ENCODE data around the gene TGDS.

The TGDS gene

DNA sequence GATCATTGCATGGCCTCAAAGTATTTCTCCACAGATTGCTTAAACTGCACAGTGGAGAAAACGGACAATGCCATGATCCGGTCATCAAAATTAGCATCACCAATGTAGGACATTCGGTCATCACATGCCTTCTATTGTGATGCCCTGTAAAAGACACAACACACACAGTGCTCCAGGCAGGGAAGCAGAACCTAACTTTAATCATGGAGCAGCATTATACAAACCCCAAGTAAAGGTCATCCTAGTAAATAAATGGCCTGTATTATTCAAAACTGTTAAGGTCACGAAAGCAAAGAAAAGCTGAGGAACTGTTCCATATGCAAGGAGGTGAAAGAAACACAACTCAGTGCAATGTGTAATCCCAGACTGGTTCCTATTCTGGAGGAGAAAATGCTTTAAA lies 42.2 kb downstream of the TGDS start:
- TF ChIP-seq, protein P1, sequence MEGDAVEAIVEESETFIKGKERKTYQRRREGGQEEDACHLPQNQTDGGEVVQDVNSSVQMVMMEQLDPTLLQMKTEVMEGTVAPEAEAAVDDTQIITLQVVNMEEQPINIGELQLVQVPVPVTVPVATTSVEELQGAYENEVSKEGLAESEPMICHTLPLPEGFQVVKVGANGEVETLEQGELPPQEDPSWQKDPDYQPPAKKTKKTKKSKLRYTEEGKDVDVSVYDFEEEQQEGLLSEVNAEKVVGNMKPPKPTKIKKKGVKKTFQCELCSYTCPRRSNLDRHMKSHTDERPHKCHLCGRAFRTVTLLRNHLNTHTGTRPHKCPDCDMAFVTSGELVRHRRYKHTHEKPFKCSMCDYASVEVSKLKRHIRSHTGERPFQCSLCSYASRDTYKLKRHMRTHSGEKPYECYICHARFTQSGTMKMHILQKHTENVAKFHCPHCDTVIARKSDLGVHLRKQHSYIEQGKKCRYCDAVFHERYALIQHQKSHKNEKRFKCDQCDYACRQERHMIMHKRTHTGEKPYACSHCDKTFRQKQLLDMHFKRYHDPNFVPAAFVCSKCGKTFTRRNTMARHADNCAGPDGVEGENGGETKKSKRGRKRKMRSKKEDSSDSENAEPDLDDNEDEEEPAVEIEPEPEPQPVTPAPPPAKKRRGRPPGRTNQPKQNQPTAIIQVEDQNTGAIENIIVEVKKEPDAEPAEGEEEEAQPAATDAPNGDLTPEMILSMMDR (IDR thresholded peaks at IDR 0.05; ENCODE audit: low read depth, low read length) = no peak
- no peak for DNase-seq
- no peaks in the 10 kb centered on the region for H3K36me3 ChIP-seq
- H3K9me3 ChIP-seq = no peaks in the 10 kb centered on the region
- no peaks in the 10 kb centered on the region for H3K4me1 ChIP-seq
- no peak overlapping the region for H3K4me3 ChIP-seq (ENCODE audit: low read depth, low read length)
- no peaks in the 10 kb centered on the region for H3K27me3 ChIP-seq

DNA sequence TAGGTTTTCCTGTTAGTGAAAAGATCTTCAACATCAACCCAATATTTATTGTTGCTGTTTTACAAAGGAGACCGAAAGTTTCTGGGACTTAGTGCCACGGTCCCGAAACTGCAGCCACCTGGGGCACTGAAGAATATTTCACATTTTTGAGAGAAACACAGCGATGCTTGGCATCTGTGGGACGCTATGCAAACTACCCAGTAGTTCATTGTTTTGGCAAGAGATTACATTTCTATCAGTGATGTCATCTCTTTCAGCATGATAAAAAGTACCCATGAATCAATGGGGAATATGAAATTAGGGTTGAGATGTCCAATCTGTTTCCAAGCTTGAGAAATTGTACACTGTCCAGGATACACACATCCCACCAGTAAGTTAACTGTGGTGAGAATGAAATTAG lies 43.9 kb downstream of the TGDS start:
- Histone ChIP-seq H3K4me3 (ENCODE audit: low read depth, low read length) (no peak overlapping the region), H3K27me3 (no peaks in the 10 kb centered on the region), H3K4me1 (no peaks in the 10 kb centered on the region), H3K36me3 (no peaks in the 10 kb centered on the region), H3K9me3 (no peaks in the 10 kb centered on the region)
- TF ChIP-seq, protein P1 (IDR thresholded peaks at IDR 0.05; ENCODE audit: low read depth, low read length) = no peak
- DNase-seq = no peak

DNA sequence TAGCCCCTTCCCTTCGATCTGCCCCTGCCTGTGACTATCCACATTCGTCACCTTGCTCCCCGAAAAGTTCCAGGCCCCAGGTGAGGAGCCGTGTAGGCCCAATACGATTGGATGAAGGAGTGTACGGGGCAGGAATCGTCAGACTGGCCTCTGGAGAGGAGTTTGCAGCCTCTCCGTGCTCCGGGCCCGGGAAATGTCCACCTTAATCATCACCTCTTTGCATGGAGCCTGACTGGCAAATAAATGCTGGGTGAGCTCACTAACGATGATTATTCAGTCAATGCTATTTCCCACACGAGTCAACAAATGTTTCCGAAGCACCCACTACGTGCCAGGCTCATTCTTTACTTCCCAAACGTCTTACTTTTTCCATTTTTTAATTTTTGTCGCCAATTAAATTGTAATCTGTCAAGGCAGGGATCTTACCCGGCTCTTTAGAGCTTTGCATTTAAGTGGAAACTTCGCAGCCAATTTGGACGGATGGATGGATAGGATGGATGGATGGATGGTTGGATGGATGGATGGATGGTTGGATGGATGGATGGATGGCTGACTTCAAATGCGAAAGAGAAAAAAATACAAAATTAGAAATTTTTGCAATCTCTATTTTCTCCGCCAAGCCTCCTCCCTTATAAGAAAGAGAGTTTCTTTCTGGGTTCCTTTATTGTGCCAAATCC lies 45.8 kb downstream of the TGDS start:
- DNase-seq = no peak
- Histone ChIP-seq H3K27me3 (no peaks in the 10 kb centered on the region), H3K36me3 (no peaks in the 10 kb centered on the region), H3K4me1 (no peaks in the 10 kb centered on the region), H3K4me3 (ENCODE audit: low read depth, low read length) (peak overlapping the region; percentile 88), H3K9me3 (no peaks in the 10 kb centered on the region)
- TF ChIP-seq, protein P1 (IDR thresholded peaks at IDR 0.05; ENCODE audit: low read depth, low read length) = no peak

DNA sequence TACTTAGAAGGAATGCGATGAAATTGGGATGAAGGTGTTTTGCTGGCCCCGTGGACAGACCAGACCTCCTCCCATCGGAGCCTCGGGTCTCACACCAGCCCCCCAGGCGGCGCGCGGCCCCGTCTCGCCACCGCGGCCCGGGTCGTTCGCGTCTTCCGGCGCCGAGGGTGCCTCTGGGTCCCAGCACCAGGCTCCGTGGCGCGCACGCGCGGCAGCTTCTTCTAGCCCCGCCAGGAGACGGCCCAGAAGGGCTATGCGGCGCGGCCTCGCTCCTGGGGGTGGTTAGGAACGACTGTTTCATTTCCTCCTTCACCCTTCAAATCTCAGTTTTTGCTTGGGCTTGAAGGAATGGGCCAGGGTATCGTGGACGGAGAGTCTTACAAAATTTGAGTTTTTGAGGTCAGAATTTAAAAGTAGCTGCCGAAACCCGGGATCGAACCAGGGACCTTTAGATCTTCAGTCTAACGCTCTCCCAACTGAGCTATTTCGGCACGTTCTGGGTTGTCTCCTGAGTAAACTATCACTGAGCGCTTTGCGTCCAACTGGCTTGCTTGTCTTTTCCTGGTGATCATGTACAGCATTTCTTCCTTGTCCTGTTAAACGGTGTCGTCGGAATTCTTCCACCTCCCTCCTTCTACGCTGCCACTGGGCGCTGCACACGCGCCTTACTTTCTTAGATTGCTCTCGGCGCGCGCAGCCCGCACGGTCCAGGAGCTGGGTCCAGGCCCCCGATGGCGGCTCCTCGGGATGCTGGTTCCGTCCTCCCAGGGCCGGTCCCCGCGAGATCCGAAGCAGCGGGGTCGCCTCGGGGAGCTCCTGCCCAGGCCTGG lies 46.5 kb downstream of the TGDS start:
- no peaks in the 10 kb centered on the region for H3K9me3 ChIP-seq
- DNase-seq = peak; percentile 97
- H3K4me3 ChIP-seq (ENCODE audit: low read depth, low read length) = peak overlapping the region; percentile 88
- no peaks in the 10 kb centered on the region for H3K4me1 ChIP-seq
- H3K27me3 ChIP-seq = no peaks in the 10 kb centered on the region
- no peaks in the 10 kb centered on the region for H3K36me3 ChIP-seq
- TF ChIP-seq, protein P1 (IDR thresholded peaks at IDR 0.05; ENCODE audit: low read depth, low read length) = no peak; the same call in 1 of the 2 replicates

DNA sequence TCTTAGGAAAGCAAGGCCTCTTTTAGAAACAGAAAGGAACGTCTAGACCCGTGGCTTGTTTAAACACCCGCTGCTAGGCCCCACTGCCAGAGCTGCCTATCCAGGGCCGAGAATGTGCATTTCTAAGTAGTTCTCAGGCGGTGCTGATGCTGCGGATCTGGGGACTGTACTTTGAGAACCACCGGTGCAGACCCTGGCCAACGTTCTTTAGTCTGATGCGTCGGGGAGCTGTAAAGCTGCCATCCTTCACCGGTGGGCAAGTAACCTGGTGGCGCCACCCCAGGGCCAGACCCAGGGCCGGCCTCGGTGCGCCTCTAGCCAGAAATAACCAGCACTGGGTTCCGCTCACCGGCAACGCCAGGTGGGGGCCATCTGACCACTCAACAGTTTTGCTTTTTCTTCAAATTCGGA lies 47.1 kb downstream of the TGDS start:
- no peak for DNase-seq
- no peaks in the 10 kb centered on the region for H3K4me1 ChIP-seq
- no peaks in the 10 kb centered on the region for H3K36me3 ChIP-seq
- no peaks in the 10 kb centered on the region for H3K27me3 ChIP-seq
- peak overlapping the region; percentile 88 for H3K4me3 ChIP-seq (ENCODE audit: low read depth, low read length)
- TF ChIP-seq, protein P1 (IDR thresholded peaks at IDR 0.05; ENCODE audit: low read depth, low read length) = peak; percentile 20; the same call in 1 of the 2 replicates
- H3K9me3 ChIP-seq = no peaks in the 10 kb centered on the region

DNA sequence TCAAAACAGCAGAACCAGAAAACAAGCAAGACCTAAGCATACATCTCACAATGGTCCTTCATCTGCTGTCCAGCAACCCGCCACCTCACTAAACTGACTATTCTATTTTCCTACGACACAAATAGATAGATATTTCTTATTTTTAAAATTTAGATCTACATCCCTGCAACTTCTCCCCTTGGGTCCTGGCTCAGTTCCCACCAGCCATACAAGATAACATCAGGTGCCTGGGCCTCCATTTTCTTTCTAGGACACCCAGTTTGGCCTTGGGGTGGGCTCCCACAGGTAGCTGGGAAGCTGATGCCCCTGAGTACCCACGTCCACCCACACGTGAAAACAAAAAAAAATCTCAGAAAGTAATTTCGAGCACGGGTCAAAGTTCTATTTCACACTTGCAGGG lies 47.6 kb downstream of the TGDS start:
- Histone ChIP-seq H3K4me3 (ENCODE audit: low read depth, low read length) (peak overlapping the region; percentile 88), H3K36me3 (no peaks in the 10 kb centered on the region), H3K4me1 (no peaks in the 10 kb centered on the region), H3K27me3 (no peaks in the 10 kb centered on the region), H3K9me3 (no peaks in the 10 kb centered on the region)
- DNase-seq = no peak
- TF ChIP-seq, protein P1 (IDR thresholded peaks at IDR 0.05; ENCODE audit: low read depth, low read length) = no peak

Data from BE2C (cell line).